Dermis lymphatic vessel endothelial cell (primary cell): Measurements from ENCODE around the gene POLN. TPM values are rescaled to one million over a fixed set of nuclear protein-coding genes. Genes with fewer than 3 reads are reported as not detected.

Experiments
- total RNA-seq: library from RNA; depleted of rRNA; stranded (reverse); fragments of >200 nt; gene quantifications from 2 replicates; pipeline ENCODE4 v1.2.1, GENCODE V29; 2014

The POLN gene
- 2.0 and 2.2 TPM in 2 replicates for total RNA-seq

GRCh38 chr4:2241410-2242353 lies at the start of gene POLN, which contains the start of gene HAUS3:
TSS of gene POLN (minus strand) at chr4:2242121. CDS start at chr4:2229231, 12,890 bp downstream.
TSS of gene HAUS3 (minus strand) at chr4:2242121. CDS start at chr4:2240946, 1,175 bp downstream.

GRCh38 chr4:2261853-2262144 lies 19.9 kb upstream of the POLN start, which contains the start of gene MXD4:
TSS of gene MXD4 (minus strand) at chr4:2262109. CDS start at chr4:2261980, 129 bp downstream.

GRCh38 chr4:2059046-2059725 lies 182.7 kb downstream of the POLN start, which contains the start of gene NAT8L:
TSS of gene NAT8L (plus strand) at chr4:2059327. CDS start at chr4:2059512, 185 bp downstream.

Other genes with a start within 250 kb of the POLN start
- 9.0 and 12.0 TPM in 2 replicates for gene NELFA, start 233.1 kb downstream of the POLN start, total RNA-seq
- under 0.01 TPM in 1 of 2 replicates, not detected in the other for gene NAT8L, start 182.8 kb downstream of the POLN start, total RNA-seq
- 7.3 and 8.5 TPM in 2 replicates for gene HAUS3, start within 50 bp of the POLN start, total RNA-seq
- gene MXD4, start 20.0 kb upstream of the POLN start, total RNA-seq, result 50.4 and 61.2 TPM in 2 replicates
- gene ZFYVE28, start 176.5 kb upstream of the POLN start, total RNA-seq, result 2.4 and 3.7 TPM in 2 replicates
- not detected in 2 replicates for gene CFAP99, start 176.8 kb upstream of the POLN start, total RNA-seq
- 45.2 and 50.0 TPM in 2 replicates for gene RNF4, start 227.0 kb upstream of the POLN start, total RNA-seq